ENCODE data around the gene LRRTM3.

Gene LRRTM3

GRCh38 chr10:66934711-66935110, 8.9 kb downstream of the LRRTM3 start:
- DNase-seq, result no peak

GRCh38 chr10:66940965-66941364, 15.1 kb downstream of the LRRTM3 start:
- DNase-seq, result no peak

- no peak for DNase-seq
Observed at GRCh38 chr10:66941491-66941890, 15.7 kb downstream of the LRRTM3 start.

- DNase-seq, result no peak
Observed at GRCh38 chr10:66942407-66942806, 16.6 kb downstream of the LRRTM3 start.

- DNase-seq, result no peak
Observed at GRCh38 chr10:66943590-66943989, 17.8 kb downstream of the LRRTM3 start.

GRCh38 chr10:66951896-66952295, 26.1 kb downstream of the LRRTM3 start:
- no peak for DNase-seq

GRCh38 chr10:66958466-66958865, 32.6 kb downstream of the LRRTM3 start:
- DNase-seq, result no peak

- no peak for DNase-seq
Observed at GRCh38 chr10:66964946-66965345, 39.1 kb downstream of the LRRTM3 start.

- DNase-seq, result no peak
Observed at GRCh38 chr10:66980246-66980815, 54.5 kb downstream of the LRRTM3 start.

- no peak for DNase-seq
Observed at GRCh38 chr10:66981361-66982052, 55.7 kb downstream of the LRRTM3 start.

GRCh38 chr10:66982053-66982420, 56.2 kb downstream of the LRRTM3 start:
- no peak for DNase-seq

GRCh38 chr10:66982792-66983474, 57.1 kb downstream of the LRRTM3 start:
- no peak for DNase-seq

GRCh38 chr10:66983475-66983818, 57.6 kb downstream of the LRRTM3 start:
- DNase-seq, result no peak

GRCh38 chr10:66990143-66990830, 64.5 kb downstream of the LRRTM3 start:
- no peak for DNase-seq

- DNase-seq, result no peak
Observed at GRCh38 chr10:66996996-66997395, 71.2 kb downstream of the LRRTM3 start.

GRCh38 chr10:66999762-67000545, 74.1 kb downstream of the LRRTM3 start:
- no peak for DNase-seq

GRCh38 chr10:67004690-67005089, 78.9 kb downstream of the LRRTM3 start:
- DNase-seq, result no peak

GRCh38 chr10:67005981-67006380, 80.1 kb downstream of the LRRTM3 start:
- DNase-seq, result no peak

GRCh38 chr10:67011480-67011879, 85.6 kb downstream of the LRRTM3 start:
- no peak for DNase-seq

GRCh38 chr10:67011981-67012380, 86.1 kb downstream of the LRRTM3 start:
- DNase-seq, result no peak

GRCh38 chr10:67015225-67015624, 89.4 kb downstream of the LRRTM3 start:
- DNase-seq, result no peak

GRCh38 chr10:67017218-67017617, 91.4 kb downstream of the LRRTM3 start:
- DNase-seq, result no peak

GRCh38 chr10:67022099-67022498, 96.3 kb downstream of the LRRTM3 start:
- no peak for DNase-seq
